ENCODE data around the gene NRXN3.

DNA sequence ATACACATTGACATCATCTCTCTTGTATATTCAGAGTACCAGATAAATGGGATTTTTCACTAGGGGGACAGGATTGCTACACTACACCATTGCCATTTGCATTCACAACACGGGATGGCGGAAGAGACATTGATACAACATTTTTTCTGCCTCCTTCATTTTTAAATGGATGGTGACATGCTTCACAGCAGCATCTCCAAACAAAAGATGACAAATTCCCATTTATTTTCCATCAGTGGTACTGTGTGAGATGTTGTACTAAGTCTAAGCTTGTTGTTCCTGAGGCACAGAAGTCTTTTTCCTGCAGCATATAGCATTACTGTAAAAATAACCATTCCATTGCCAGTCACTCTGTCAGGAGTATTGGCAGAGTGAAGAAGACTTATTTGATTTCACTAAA is 912.7 kb downstream of the NRXN3 start:
- TF ChIP-seq EZH2 (IDR thresholded peaks at IDR 0.05; ENCODE audit: low read length) = no peak
- TF ChIP-seq, protein P1, sequence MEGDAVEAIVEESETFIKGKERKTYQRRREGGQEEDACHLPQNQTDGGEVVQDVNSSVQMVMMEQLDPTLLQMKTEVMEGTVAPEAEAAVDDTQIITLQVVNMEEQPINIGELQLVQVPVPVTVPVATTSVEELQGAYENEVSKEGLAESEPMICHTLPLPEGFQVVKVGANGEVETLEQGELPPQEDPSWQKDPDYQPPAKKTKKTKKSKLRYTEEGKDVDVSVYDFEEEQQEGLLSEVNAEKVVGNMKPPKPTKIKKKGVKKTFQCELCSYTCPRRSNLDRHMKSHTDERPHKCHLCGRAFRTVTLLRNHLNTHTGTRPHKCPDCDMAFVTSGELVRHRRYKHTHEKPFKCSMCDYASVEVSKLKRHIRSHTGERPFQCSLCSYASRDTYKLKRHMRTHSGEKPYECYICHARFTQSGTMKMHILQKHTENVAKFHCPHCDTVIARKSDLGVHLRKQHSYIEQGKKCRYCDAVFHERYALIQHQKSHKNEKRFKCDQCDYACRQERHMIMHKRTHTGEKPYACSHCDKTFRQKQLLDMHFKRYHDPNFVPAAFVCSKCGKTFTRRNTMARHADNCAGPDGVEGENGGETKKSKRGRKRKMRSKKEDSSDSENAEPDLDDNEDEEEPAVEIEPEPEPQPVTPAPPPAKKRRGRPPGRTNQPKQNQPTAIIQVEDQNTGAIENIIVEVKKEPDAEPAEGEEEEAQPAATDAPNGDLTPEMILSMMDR (optimal IDR thresholded peaks at IDR 0.05 in 1 of 3, IDR thresholded peaks at IDR 0.05 in 1 of 3, conservative IDR thresholded peaks at IDR 0.05 in 1 of 3; ENCODE audit: extremely low read depth in 1 of 3, insufficient read depth in 2 of 3, low read length in 3 of 3) = no peak
